Measurements from ENCODE around the gene PBX3. TPM values are rescaled to one million over a fixed set of nuclear protein-coding genes. Genes with fewer than 3 reads are reported as not detected.
"Not testable (repeated sequence)": the region's sequence is repeated elsewhere in the genome, so short reads cannot be mapped to it uniquely, and the experiment has no call there.

Gene PBX3
- total and polyA plus RNA-seq, 2 donors (not counting 1 experiment from before 2014, with no cell fraction given): 15.5 to 39.0 TPM

DNA sequence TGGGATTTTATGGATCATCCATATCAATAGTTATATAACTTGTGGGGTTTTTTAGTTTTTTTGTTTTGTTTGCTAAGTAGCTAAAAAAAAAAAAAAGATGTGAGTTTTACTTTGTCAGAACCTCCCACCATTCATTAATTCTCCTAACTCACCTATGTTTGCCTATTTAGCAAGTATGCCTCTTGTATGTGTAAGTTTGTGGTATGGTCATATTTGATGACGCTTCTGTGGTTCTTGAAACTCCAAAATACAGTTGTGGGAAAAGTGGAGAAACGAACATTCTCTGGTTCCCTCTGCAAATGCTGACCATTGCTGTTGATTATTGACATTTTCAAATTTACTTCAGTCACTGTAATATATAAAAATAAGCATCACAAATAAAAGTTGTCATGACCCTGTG, 75.7 kb downstream of the PBX3 start:
- Histone ChIP-seq H3K4me3 (ENCODE audit: control extremely low read depth in 1 of 5, extremely low read depth in 1 of 5, insufficient read depth in 1 of 5, low read depth in 2 of 5, low read length in 4 of 5) (no peak overlapping the region), H3K36me3 (replicated peaks in 1 of 2; ENCODE audit: control extremely low read depth in 1 of 2, control insufficient read depth in 1 of 2, extremely low read depth in 1 of 2, insufficient read depth in 2 of 2, low read length in 1 of 2) (no peaks in the 10 kb centered on the region), H3K9me3 (ENCODE audit: control extremely low read depth in 1 of 3, control insufficient read depth in 2 of 3, insufficient read depth in 1 of 3, low read length in 2 of 3) (no peaks in the 10 kb centered on the region), H4K20me1 (ENCODE audit: control insufficient read depth, insufficient read depth, low read length, poor library complexity, severe bottlenecking) (no peaks in the 10 kb centered on the region), H3K27me3 (replicated peaks in 1 of 4; ENCODE audit: control extremely low read depth in 1 of 4, control insufficient read depth in 3 of 4, insufficient read depth in 4 of 4, low read length in 3 of 4) (no peaks in the 10 kb centered on the region), H3K79me2 (ENCODE audit: control insufficient read depth, insufficient read depth, low read length) (peaks cover 21% of the 10 kb centered on the region), H3K27ac (ENCODE audit: low read length in 2 of 2) (peak overlapping the region in 1 of 2 donors; percentile 80), H2AFZ (ENCODE audit: insufficient read depth, low read depth, low read length, poor library complexity, severe bottlenecking) (no peak overlapping the region), H3K9ac (ENCODE audit: low read length) (no peak overlapping the region), H3K4me2 (replicated peaks; ENCODE audit: low read depth, low read length, poor library complexity, severe bottlenecking) (no peak overlapping the region), H3K4me1 (ENCODE audit: control insufficient read depth in 2 of 2, insufficient read depth in 2 of 2, low read length in 2 of 2) (peaks cover 25 to 39% of the 10 kb centered on the region in 2 donors)
- Mint-ChIP-seq H3K4me3 (peak overlapping the region; percentile 11), H3K27ac (no peak overlapping the region), H3K27me3 (no peaks in the 10 kb centered on the region), H3K4me1 (peaks cover 40% of the 10 kb centered on the region), H3K9me3 (ENCODE audit: insufficient read depth) (no peaks in the 10 kb centered on the region)
- ATAC-seq (ENCODE audit: low read depth) (no peak), DNase-seq (no peak)
- no CpG with 5 or more reads among the region's 2 CpGs for WGBS (ENCODE audit: insufficient coverage)
- TF ChIP-seq EZH2 (IDR thresholded peaks at IDR 0.05; ENCODE audit: borderline replicate concordance, insufficient read depth, low read depth, low read length, poor library complexity, severe bottlenecking): no peak
- TF ChIP-seq, protein P1, sequence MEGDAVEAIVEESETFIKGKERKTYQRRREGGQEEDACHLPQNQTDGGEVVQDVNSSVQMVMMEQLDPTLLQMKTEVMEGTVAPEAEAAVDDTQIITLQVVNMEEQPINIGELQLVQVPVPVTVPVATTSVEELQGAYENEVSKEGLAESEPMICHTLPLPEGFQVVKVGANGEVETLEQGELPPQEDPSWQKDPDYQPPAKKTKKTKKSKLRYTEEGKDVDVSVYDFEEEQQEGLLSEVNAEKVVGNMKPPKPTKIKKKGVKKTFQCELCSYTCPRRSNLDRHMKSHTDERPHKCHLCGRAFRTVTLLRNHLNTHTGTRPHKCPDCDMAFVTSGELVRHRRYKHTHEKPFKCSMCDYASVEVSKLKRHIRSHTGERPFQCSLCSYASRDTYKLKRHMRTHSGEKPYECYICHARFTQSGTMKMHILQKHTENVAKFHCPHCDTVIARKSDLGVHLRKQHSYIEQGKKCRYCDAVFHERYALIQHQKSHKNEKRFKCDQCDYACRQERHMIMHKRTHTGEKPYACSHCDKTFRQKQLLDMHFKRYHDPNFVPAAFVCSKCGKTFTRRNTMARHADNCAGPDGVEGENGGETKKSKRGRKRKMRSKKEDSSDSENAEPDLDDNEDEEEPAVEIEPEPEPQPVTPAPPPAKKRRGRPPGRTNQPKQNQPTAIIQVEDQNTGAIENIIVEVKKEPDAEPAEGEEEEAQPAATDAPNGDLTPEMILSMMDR (IDR thresholded peaks at IDR 0.05): no peak
- intact Hi-C loops (cut with micrococcal nuclease): loop anchor here (5.0 kb wide), 2 partner anchors 64 to 191 kb away; no protein-coding TSS in a partner anchor
- ChIA-PET CTCF (interaction anchor here (1.4 to 1.6 kb wide), 3 partner anchors 19 to 116 kb away, joined by 3 read pairs; partner anchors contain the start of gene MAPKAP1), POLR2A (interaction anchor here (0.6 kb wide), 1 partner anchor 68 kb away, joined by 4 read pairs; no protein-coding TSS in a partner anchor)

DNA sequence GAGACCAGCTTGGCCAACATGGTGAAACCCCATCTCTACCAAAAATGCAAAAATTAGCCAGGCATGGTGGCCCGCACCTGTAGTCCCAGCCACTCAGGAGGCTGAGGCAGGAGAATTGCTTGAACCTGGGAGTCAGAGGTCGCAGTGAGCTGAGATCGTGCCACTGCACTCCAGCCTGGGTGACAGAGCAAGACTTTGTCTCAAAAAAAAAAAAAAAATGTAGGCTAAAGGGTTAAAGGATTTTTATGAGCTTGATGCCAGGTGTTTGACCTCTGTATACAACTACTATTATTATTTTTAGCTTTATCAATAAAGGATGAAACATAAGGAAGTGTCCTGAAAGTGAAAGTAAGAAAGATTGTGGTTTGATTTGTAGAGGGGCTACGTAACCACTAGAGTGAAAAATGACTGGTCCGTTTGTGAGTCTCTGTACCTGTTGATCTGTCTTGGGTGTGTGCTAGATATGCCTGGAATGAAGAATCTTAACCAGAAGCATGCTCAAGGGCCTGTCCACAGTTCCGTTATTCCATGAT, 76.8 kb downstream of the PBX3 start:
- not testable (repeated sequence) for H3K27me3 Mint-ChIP-seq; H3K9me3 Mint-ChIP-seq (ENCODE audit: insufficient read depth); H3K27me3 ChIP-seq (replicated peaks in 1 of 4; ENCODE audit: control extremely low read depth in 1 of 4, control insufficient read depth in 3 of 4, insufficient read depth in 4 of 4, low read length in 3 of 4); H3K36me3 ChIP-seq (replicated peaks in 1 of 2; ENCODE audit: control extremely low read depth in 1 of 2, control insufficient read depth in 1 of 2, extremely low read depth in 1 of 2, insufficient read depth in 2 of 2, low read length in 1 of 2); H3K9me3 ChIP-seq (ENCODE audit: control extremely low read depth in 1 of 3, control insufficient read depth in 2 of 3, insufficient read depth in 1 of 3, low read length in 2 of 3); H4K20me1 ChIP-seq (ENCODE audit: control insufficient read depth, insufficient read depth, low read length, poor library complexity, severe bottlenecking)
- 10% methylated on average over 3 of the region's 6 CpGs for WGBS (ENCODE audit: insufficient coverage)
- DNase-seq: peak; percentile 75
- H3K4me1 ChIP-seq (ENCODE audit: control insufficient read depth in 2 of 2, insufficient read depth in 2 of 2, low read length in 2 of 2): peaks cover 25 to 39% of the 10 kb centered on the region in 2 donors
- peak overlapping the region; percentile 31 to 64 (median 46) for H3K4me3 ChIP-seq (ENCODE audit: control extremely low read depth in 1 of 5, extremely low read depth in 1 of 5, insufficient read depth in 1 of 5, low read depth in 2 of 5, low read length in 4 of 5)
- H3K9ac ChIP-seq (ENCODE audit: low read length): peak overlapping the region; percentile 62
- Mint-ChIP-seq H3K27ac (peak overlapping the region; percentile 86), H3K4me3 (peak overlapping the region; percentile 78), H3K4me1 (peaks cover 43% of the 10 kb centered on the region)
- intact Hi-C loops (cut with micrococcal nuclease): loop anchor here (2.0 to 5.0 kb wide), 4 partner anchors 15 to 192 kb away; partner anchors contain the start of gene MAPKAP1
- H3K27ac ChIP-seq (ENCODE audit: low read length in 2 of 2): peak overlapping the region; percentile 64 to 80
- H3K4me2 ChIP-seq (replicated peaks; ENCODE audit: low read depth, low read length, poor library complexity, severe bottlenecking): peak overlapping the region; percentile 67
- H2AFZ ChIP-seq (ENCODE audit: insufficient read depth, low read depth, low read length, poor library complexity, severe bottlenecking): peak overlapping the region; percentile 45
- ChIA-PET CTCF (interaction anchor here (0.6 to 1.4 kb wide), 4 partner anchors 58 to 417 kb away, joined by 3 to 4 read pairs (median 3); partner anchors contain the start of gene MAPKAP1), POLR2A (interaction anchor here (0.6 kb wide), 1 partner anchor 146 kb away, joined by 3 read pairs; no protein-coding TSS in a partner anchor)
- H3K79me2 ChIP-seq (ENCODE audit: control insufficient read depth, insufficient read depth, low read length): peaks cover 24% of the 10 kb centered on the region
- ATAC-seq (ENCODE audit: low read depth): peak; percentile 88

Data from B cell (primary cell).